BLaER1 treated with 17β-estradiol and CSF1 and Interleukin-3, amounts not matched to agents 10 nM and 100 nM (cell line): ENCODE data around the gene PTPRM.

ENCODE experiments used
- H3K27ac ChIP-seq, 11 experiments: shearing (Covaris generic); formaldehyde crosslinking; 2 replicates each; pipeline ENCODE4 v1.8.1; 2022
- H3K27me3 ChIP-seq, 11 experiments: shearing (Covaris generic); formaldehyde crosslinking; 2 replicates each; pipeline ENCODE4 v1.8.1; 2022
- H3K36me3 ChIP-seq, 11 experiments: shearing (Covaris generic); formaldehyde crosslinking; 2 replicates each; pipeline ENCODE4 v1.8.1; 2022
- H3K4me1 ChIP-seq, 10 experiments: shearing (Covaris generic); formaldehyde crosslinking; 2 replicates each; pipeline ENCODE4 v1.8.1; 2022
- H3K4me2 ChIP-seq, 11 experiments: shearing (Covaris generic); formaldehyde crosslinking; 2 replicates each; pipeline ENCODE4 v1.8.1; 2022
- H3K4me3 ChIP-seq, 10 experiments: shearing (Covaris generic); formaldehyde crosslinking; 2 replicates each; pipeline ENCODE4 v1.8.1; 2022
- H3K9ac ChIP-seq, 11 experiments: shearing (Covaris generic); formaldehyde crosslinking; 2 replicates each; pipeline ENCODE4 v1.8.1; 2022
- H3K9me3 ChIP-seq, 11 experiments: shearing (Covaris generic); formaldehyde crosslinking; replicated peaks in 1 of 11; 2 replicates each; pipeline ENCODE4 v1.8.1; 2022
- H4K20me1 ChIP-seq, 11 experiments: shearing (Covaris generic); formaldehyde crosslinking; 2 replicates each; pipeline ENCODE4 v1.8.1; 2022
- Cebpa-rat ChIP-seq, 11 experiments: shearing (Covaris generic); IDR thresholded peaks; 2 replicates each; pipeline ENCODE4 v1.8.1; 2022

PTPRM gene

GRCh38 chr18:7830468-7830867 lies 263.4 kb downstream of the PTPRM start:
- Histone ChIP-seq H3K27ac (no peak overlapping the region), H3K9ac (no peak overlapping the region), H3K4me3 (no peak overlapping the region), H3K36me3 (no peaks in the 10 kb centered on the region), H4K20me1 (no peaks in the 10 kb centered on the region), H3K27me3 (no peaks in the 10 kb centered on the region), H3K4me1 (no peaks in the 10 kb centered on the region), H3K9me3 (no peaks in the 10 kb centered on the region), H3K4me2 (no peak overlapping the region)
- TF ChIP-seq Cebpa-rat (IDR thresholded peaks at IDR 0.05) = no peak

GRCh38 chr18:7839548-7839947 lies 272.4 kb downstream of the PTPRM start:
- Histone ChIP-seq H3K36me3 (no peaks in the 10 kb centered on the region), H4K20me1 (no peaks in the 10 kb centered on the region), H3K4me2 (no peak overlapping the region), H3K9ac (no peak overlapping the region), H3K4me1 (peaks cover 0 to 9% (median 7%) of the 10 kb centered on the region in 10 experiments; a peak in 11 of 20 replicates), H3K9me3 (peaks cover 15 to 37% (median 25%) of the 10 kb centered on the region in 11 experiments), H3K4me3 (no peak overlapping the region), H3K27ac (no peak overlapping the region), H3K27me3 (no peaks in the 10 kb centered on the region)
- TF ChIP-seq Cebpa-rat (IDR thresholded peaks at IDR 0.05) = no peak

GRCh38 chr18:7840411-7840810 lies 273.3 kb downstream of the PTPRM start:
- peaks cover 23 to 46% (median 34%) of the 10 kb centered on the region in 11 experiments for H3K9me3 ChIP-seq
- H3K9ac ChIP-seq = no peak overlapping the region
- no peaks in the 10 kb centered on the region for H3K27me3 ChIP-seq
- no peak for TF ChIP-seq Cebpa-rat (IDR thresholded peaks at IDR 0.05)
- peak overlapping the region in 4 of 11 experiments; percentile 4 to 38 (median 16); a peak in 3 of 22 replicates for H3K4me2 ChIP-seq
- H4K20me1 ChIP-seq = no peaks in the 10 kb centered on the region
- H3K27ac ChIP-seq = no peak overlapping the region
- H3K4me1 ChIP-seq = peaks cover 0 to 9% (median 7%) of the 10 kb centered on the region in 10 experiments; a peak in 11 of 20 replicates
- no peak overlapping the region for H3K4me3 ChIP-seq
- H3K36me3 ChIP-seq = no peaks in the 10 kb centered on the region

- Histone ChIP-seq H3K36me3 (no peaks in the 10 kb centered on the region), H3K9me3 (peaks cover 24 to 39% (median 29%) of the 10 kb centered on the region in 11 experiments), H3K27ac (no peak overlapping the region), H3K4me3 (no peak overlapping the region), H3K9ac (no peak overlapping the region), H4K20me1 (no peaks in the 10 kb centered on the region), H3K4me1 (peaks cover 0 to 9% (median 7%) of the 10 kb centered on the region in 10 experiments; a peak in 11 of 20 replicates), H3K4me2 (no peak overlapping the region), H3K27me3 (no peaks in the 10 kb centered on the region)
- TF ChIP-seq Cebpa-rat (IDR thresholded peaks at IDR 0.05) = peak in 8 of 11 experiments; percentile 21 to 81 (median 58); a peak in 10 of 22 replicates
These were observed 276.9 kb downstream of the PTPRM start for GRCh38 chr18:7844017-7844416.

- H3K27ac ChIP-seq = no peak overlapping the region
- peaks cover 0 to 9% (median 7%) of the 10 kb centered on the region in 10 experiments; a peak in 11 of 20 replicates for H3K4me1 ChIP-seq
- peaks cover 23 to 36% (median 29%) of the 10 kb centered on the region in 11 experiments for H3K9me3 ChIP-seq
- H3K9ac ChIP-seq = no peak overlapping the region
- no peaks in the 10 kb centered on the region for H4K20me1 ChIP-seq
- no peak overlapping the region for H3K4me2 ChIP-seq
- no peaks in the 10 kb centered on the region for H3K27me3 ChIP-seq
- H3K4me3 ChIP-seq = no peak overlapping the region
- no peaks in the 10 kb centered on the region for H3K36me3 ChIP-seq
- TF ChIP-seq Cebpa-rat (IDR thresholded peaks at IDR 0.05) = no peak
These were observed 277.3 kb downstream of the PTPRM start for GRCh38 chr18:7844418-7844817.

GRCh38 chr18:7846335-7846734 lies 279.2 kb downstream of the PTPRM start:
- Histone ChIP-seq H3K36me3 (no peaks in the 10 kb centered on the region), H3K27me3 (no peaks in the 10 kb centered on the region), H3K4me3 (no peak overlapping the region), H3K27ac (no peak overlapping the region), H3K4me2 (no peak overlapping the region), H3K9me3 (peaks cover 26 to 36% (median 29%) of the 10 kb centered on the region in 11 experiments), H4K20me1 (no peaks in the 10 kb centered on the region), H3K9ac (no peak overlapping the region), H3K4me1 (no peaks in the 10 kb centered on the region)
- TF ChIP-seq Cebpa-rat (IDR thresholded peaks at IDR 0.05) = no peak

- no peak for TF ChIP-seq Cebpa-rat (IDR thresholded peaks at IDR 0.05)
- no peaks in the 10 kb centered on the region for H4K20me1 ChIP-seq
- H3K9me3 ChIP-seq = peaks cover 26 to 39% (median 35%) of the 10 kb centered on the region in 11 experiments
These were observed 280.4 kb downstream of the PTPRM start for GRCh38 chr18:7847357-7848053.

GRCh38 chr18:7848054-7848412 lies 280.9 kb downstream of the PTPRM start:
- no peak overlapping the region for H3K27ac ChIP-seq
- no peaks in the 10 kb centered on the region for H4K20me1 ChIP-seq
- H3K4me2 ChIP-seq = no peak overlapping the region
- H3K4me1 ChIP-seq = no peaks in the 10 kb centered on the region
- no peaks in the 10 kb centered on the region for H3K27me3 ChIP-seq
- peaks cover 26 to 40% (median 36%) of the 10 kb centered on the region in 11 experiments for H3K9me3 ChIP-seq
- TF ChIP-seq Cebpa-rat (IDR thresholded peaks at IDR 0.05) = no peak
- no peak overlapping the region for H3K9ac ChIP-seq
- no peak overlapping the region for H3K4me3 ChIP-seq
- no peaks in the 10 kb centered on the region for H3K36me3 ChIP-seq

More at GRCh38 chr18:7847357-7848053, 280.4 kb downstream of the PTPRM start:
- H3K4me3 ChIP-seq = no peak overlapping the region
- no peaks in the 10 kb centered on the region for H3K27me3 ChIP-seq
- no peak overlapping the region for H3K4me2 ChIP-seq
- no peak overlapping the region for H3K9ac ChIP-seq
- no peaks in the 10 kb centered on the region for H3K4me1 ChIP-seq
- no peak overlapping the region for H3K27ac ChIP-seq
- H3K36me3 ChIP-seq = no peaks in the 10 kb centered on the region

GRCh38 chr18:7850446-7850845 lies 283.3 kb downstream of the PTPRM start:
- no peak overlapping the region for H3K27ac ChIP-seq
- TF ChIP-seq Cebpa-rat (IDR thresholded peaks at IDR 0.05) = no peak
- H3K27me3 ChIP-seq = no peaks in the 10 kb centered on the region

GRCh38 chr18:7855028-7855427 lies 287.9 kb downstream of the PTPRM start:
- Histone ChIP-seq H3K36me3 (no peaks in the 10 kb centered on the region), H3K27me3 (no peaks in the 10 kb centered on the region), H3K4me3 (no peak overlapping the region), H3K27ac (no peak overlapping the region), H3K4me1 (no peaks in the 10 kb centered on the region), H4K20me1 (no peaks in the 10 kb centered on the region), H3K4me2 (no peak overlapping the region), H3K9ac (no peak overlapping the region), H3K9me3 (peaks cover 0 to 16% (median 6%) of the 10 kb centered on the region in 11 experiments; a peak in 7 of 22 replicates)
- TF ChIP-seq Cebpa-rat (IDR thresholded peaks at IDR 0.05) = no peak

More at GRCh38 chr18:7850446-7850845, 283.3 kb downstream of the PTPRM start:
- H3K4me1 ChIP-seq = no peaks in the 10 kb centered on the region
- no peaks in the 10 kb centered on the region for H3K36me3 ChIP-seq
- no peak overlapping the region for H3K4me2 ChIP-seq
- H4K20me1 ChIP-seq = no peaks in the 10 kb centered on the region
- no peak overlapping the region for H3K9ac ChIP-seq
- peaks cover 7 to 21% (median 14%) of the 10 kb centered on the region in 11 experiments; a peak in 15 of 22 replicates for H3K9me3 ChIP-seq
- no peak overlapping the region for H3K4me3 ChIP-seq
